BE2C (cell line): Measurements from ENCODE around the gene RFNG.

Source experiments
- DNase-seq: peaks from one replicate; pipeline ENCODE4 v3.0.0-alpha.2; 2020
- H3K27me3 ChIP-seq: fragments of 250-450 bp; sonication (Bioruptor Pico); 2 replicates; pipeline ENCODE4 v1.5.1; 2020; ENCODE audit warnings: mild to moderate bottlenecking
- H3K36me3 ChIP-seq: fragments of 250-450 bp; sonication (Bioruptor Pico); 2 replicates; pipeline ENCODE4 v1.5.1; 2020; ENCODE audit warnings: mild to moderate bottlenecking
- H3K4me1 ChIP-seq: fragments of 250-450 bp; sonication (Bioruptor Pico); 2 replicates; pipeline ENCODE4 v1.5.1; 2020
- H3K4me3 ChIP-seq: 2 replicates; pipeline ENCODE4 v1.5.1; 2011; ENCODE audit warnings: low read depth, low read length
- H3K9me3 ChIP-seq: fragments of 250-450 bp; sonication (Bioruptor Pico); 2 replicates; pipeline ENCODE4 v1.5.1; 2020
- CTCF ChIP-seq: IDR thresholded peaks from 2 replicates; pipeline ENCODE4 v1.5.1; 2012; ENCODE audit warnings: mild to moderate bottlenecking, low read depth, low read length

The RFNG gene

GRCh38 chr17:82055965-82056728 is 4.5 kb upstream of the RFNG start:
- H3K4me1 ChIP-seq: no peaks in the 10 kb centered on the region
- no peak for DNase-seq
- H3K27me3 ChIP-seq: 0 out of 2 replicates have a peak, but pooled peaks cover 3% of the 10 kb centered on the region
- H3K36me3 ChIP-seq: peaks cover 78% of the 10 kb centered on the region
- no peak overlapping the region for H3K4me3 ChIP-seq
- no peak for TF ChIP-seq CTCF
- H3K9me3 ChIP-seq: no peaks in the 10 kb centered on the region

- Histone ChIP-seq H3K36me3 (peaks cover 69% of the 10 kb centered on the region), H3K4me3 (no peak overlapping the region), H3K4me1 (no peaks in the 10 kb centered on the region), H3K9me3 (no peaks in the 10 kb centered on the region), H3K27me3 (0 out of 2 replicates have a peak, but pooled peaks cover 3% of the 10 kb centered on the region)
- DNase-seq: no peak
- TF ChIP-seq CTCF: no peak
These were observed 3.7 kb upstream of the RFNG start for GRCh38 chr17:82055023-82055964.

GRCh38 chr17:82054351-82055022 is 2.9 kb upstream of the RFNG start:
- Histone ChIP-seq H3K9me3 (no peaks in the 10 kb centered on the region), H3K36me3 (peaks cover 61% of the 10 kb centered on the region), H3K4me1 (no peaks in the 10 kb centered on the region), H3K4me3 (no peak overlapping the region), H3K27me3 (0 out of 2 replicates have a peak, but pooled peaks cover 3% of the 10 kb centered on the region)
- DNase-seq: no peak
- TF ChIP-seq CTCF: no peak

- Histone ChIP-seq H3K36me3 (peaks cover 53% of the 10 kb centered on the region), H3K9me3 (no peaks in the 10 kb centered on the region), H3K27me3 (0 out of 2 replicates have a peak, but pooled peaks cover 3% of the 10 kb centered on the region), H3K4me3 (no peak overlapping the region), H3K4me1 (no peaks in the 10 kb centered on the region)
- no peak for TF ChIP-seq CTCF
- no peak for DNase-seq
These were observed 2.1 kb upstream of the RFNG start for GRCh38 chr17:82053556-82054263.

GRCh38 chr17:82053130-82053529 is 1.5 kb upstream of the RFNG start:
- H3K36me3 ChIP-seq: peaks cover 47% of the 10 kb centered on the region

More at GRCh38 chr17:82053130-82053529, 1.5 kb upstream of the RFNG start:
- no peak for TF ChIP-seq CTCF
- no peak for DNase-seq
- H3K4me1 ChIP-seq: no peaks in the 10 kb centered on the region
- peak overlapping the region; percentile 86 for H3K4me3 ChIP-seq
- no peaks in the 10 kb centered on the region for H3K9me3 ChIP-seq
- H3K27me3 ChIP-seq: 0 out of 2 replicates have a peak, but pooled peaks cover 3% of the 10 kb centered on the region
